HepG2 (cell line): Measurements from ENCODE around the gene TCF20. TPM values are rescaled to one million over a fixed set of nuclear protein-coding genes. Genes with fewer than 3 reads are reported as not detected.

Experiments
- ATF5 ChIP-seq: sonication (generic); formaldehyde crosslinking; IDR thresholded peaks from 2 replicates; pipeline ENCODE4 v1.4.0; 2020; ENCODE audit warnings: mild to moderate bottlenecking, low read depth, missing genetic modification reagents
- BHLHE40 ChIP-seq: IDR thresholded peaks from 2 replicates; pipeline ENCODE4 v1.6.1; 2011; ENCODE audit warnings: low read length, improper control_type of control experiment
- CREB1 ChIP-seq, 2 experiments: fragments of 450-650 bp in 1 of 2; IDR thresholded peaks; 2 replicates each; pipeline ENCODE4 v1.6.1; 2016 to 2017; ENCODE audit warnings: control low read depth in 1 of 2, mild to moderate bottlenecking in 1 of 2, missing compliant biosample characterization in 1 of 2, missing genetic modification characterization in 1 of 2
- CREB3 ChIP-seq: sonication (generic); formaldehyde crosslinking; IDR thresholded peaks from 2 replicates; pipeline ENCODE4 v1.5.0; 2020; ENCODE audit warnings: missing genetic modification reagents
- HDAC1 ChIP-seq: sonication (generic); formaldehyde crosslinking; IDR thresholded peaks from 2 replicates; pipeline ENCODE4 v1.5.1; 2020; ENCODE audit warnings: mild to moderate bottlenecking, missing genetic modification reagents
- HMG20A ChIP-seq: IDR thresholded peaks from 2 replicates; pipeline ENCODE4 v1.6.1; 2016; ENCODE audit warnings: borderline replicate concordance
- JUNB ChIP-seq: sonication (generic); formaldehyde crosslinking; IDR thresholded peaks from 2 replicates; pipeline ENCODE4 v1.8.0; 2022; ENCODE audit warnings: missing genetic modification reagents, mild to moderate bottlenecking, borderline replicate concordance
- MAFK ChIP-seq, 2 experiments: IDR thresholded peaks in 1 of 2; conservative IDR thresholded peaks in 1 of 2; 2 replicates each; pipeline ENCODE4 v1.6.1; 2011; ENCODE audit warnings: improper control_type of control experiment in 2 of 2, low read length in 2 of 2
- MTF1 ChIP-seq: sonication (generic); formaldehyde crosslinking; IDR thresholded peaks from 2 replicates; pipeline ENCODE4 v1.5.0; 2020; ENCODE audit warnings: missing genetic modification reagents
- NFKB2 ChIP-seq: sonication (generic); formaldehyde crosslinking; IDR thresholded peaks from 2 replicates; pipeline ENCODE4 v1.4.0; 2020; ENCODE audit warnings: missing genetic modification reagents, borderline replicate concordance
- SALL2 ChIP-seq: sonication (generic); formaldehyde crosslinking; IDR thresholded peaks from 2 replicates; pipeline ENCODE4 v1.8.1; 2023; ENCODE audit warnings: mild to moderate bottlenecking, missing genetic modification reagents, inconsistent platforms
- TFDP1 ChIP-seq: IDR thresholded peaks from 2 replicates; pipeline ENCODE4 v1.6.1; 2016; ENCODE audit warnings: missing compliant biosample characterization, missing genetic modification reagents, borderline replicate concordance
- YY1 ChIP-seq: IDR thresholded peaks from 2 replicates; pipeline ENCODE4 v1.6.1; 2011; ENCODE audit warnings: low read length, low read depth, moderate library complexity, mild to moderate bottlenecking; ENCODE audit not compliant: insufficient read depth, insufficient replicate concordance
- ZNF225 ChIP-seq: sonication (generic); formaldehyde crosslinking; IDR thresholded peaks from 2 replicates; pipeline ENCODE4 v1.4.0; 2020; ENCODE audit warnings: mild to moderate bottlenecking, missing genetic modification reagents
- ZNF382 ChIP-seq: sonication (generic); formaldehyde crosslinking; IDR thresholded peaks from 2 replicates; pipeline ENCODE4 v1.5.0; 2020; ENCODE audit warnings: missing genetic modification reagents, mild to moderate bottlenecking, borderline replicate concordance
- ZSCAN20 ChIP-seq: sonication (generic); formaldehyde crosslinking; IDR thresholded peaks from 2 replicates; pipeline ENCODE4 v1.4.0; 2020; ENCODE audit warnings: missing genetic modification reagents, mild to moderate bottlenecking, borderline replicate concordance
- polyA plus RNA-seq, 8 experiments: library from polyadenylated mRNA; depleted of rRNA in 3 of 8; stranded (reverse) in 7 of 8; unstranded in 1 of 8; fragments of >200 nt; fragmentation: Illumina TruSeq in 4 of 8; extraction: Trizol in 4 of 8; gene quantifications; 2 replicates each; pipeline versions ENCODE4 v1.2.1 to v1.2.3, GENCODE V29; 2011 to 2016; ENCODE audit warnings: low read depth in 4 of 8, missing spikeins in 1 of 8, mixed read lengths in 1 of 8; ENCODE audit not compliant: insufficient read depth in 1 of 8
- total RNA-seq, 5 experiments: library from RNA; depleted of rRNA; stranded (reverse); fragments of >200 nt; fragmentation: Illumina TruSeq; extraction: Trizol; gene quantifications; 2 replicates each; pipeline ENCODE4 v1.2.3, GENCODE V29; 2016; ENCODE audit warnings: low read depth in 1 of 5
- TF ChIP-seq, protein P1 (sequence below): IDR thresholded peaks from 2 replicates; pipeline ENCODE4 v1.6.1; 2016; ENCODE audit warnings: control low read depth
- TF ChIP-seq, protein P2 (sequence below): IDR thresholded peaks from 2 replicates; pipeline ENCODE4 v1.6.1; 2018; ENCODE audit warnings: missing genetic modification reagents, mild to moderate bottlenecking, missing compliant biosample characterization
- TF ChIP-seq, protein P3 (sequence below): sonication (generic); formaldehyde crosslinking; IDR thresholded peaks from 2 replicates; pipeline ENCODE4 v1.4.0; 2020; ENCODE audit warnings: missing genetic modification reagents, mild to moderate bottlenecking, borderline replicate concordance

TCF20 gene
- total and polyA plus RNA-seq, 2 of the 13 experiments (the other 11 are each of a cell fraction or from before 2014, with no cell fraction given): 12.8 to 23.7 TPM

GRCh38 chr22:42283278-42284201 is 13.1 kb upstream of the TCF20 start (continued):
- TF ChIP-seq BHLHE40: no peak
- TF ChIP-seq, protein P1, sequence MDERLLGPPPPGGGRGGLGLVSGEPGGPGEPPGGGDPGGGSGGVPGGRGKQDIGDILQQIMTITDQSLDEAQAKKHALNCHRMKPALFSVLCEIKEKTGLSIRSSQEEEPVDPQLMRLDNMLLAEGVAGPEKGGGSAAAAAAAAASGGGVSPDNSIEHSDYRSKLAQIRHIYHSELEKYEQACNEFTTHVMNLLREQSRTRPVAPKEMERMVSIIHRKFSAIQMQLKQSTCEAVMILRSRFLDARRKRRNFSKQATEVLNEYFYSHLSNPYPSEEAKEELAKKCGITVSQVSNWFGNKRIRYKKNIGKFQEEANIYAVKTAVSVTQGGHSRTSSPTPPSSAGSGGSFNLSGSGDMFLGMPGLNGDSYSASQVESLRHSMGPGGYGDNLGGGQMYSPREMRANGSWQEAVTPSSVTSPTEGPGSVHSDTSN (CRISPR knock-in tag): no peak
- no peak for TF ChIP-seq CREB3
- no peak for TF ChIP-seq MAFK (conservative IDR thresholded peaks at IDR 0.05 in 1 of 2, IDR thresholded peaks at IDR 0.05 in 1 of 2; ENCODE audit: low read length in 2 of 2)
- no peak for TF ChIP-seq YY1
- TF ChIP-seq, protein P2, sequence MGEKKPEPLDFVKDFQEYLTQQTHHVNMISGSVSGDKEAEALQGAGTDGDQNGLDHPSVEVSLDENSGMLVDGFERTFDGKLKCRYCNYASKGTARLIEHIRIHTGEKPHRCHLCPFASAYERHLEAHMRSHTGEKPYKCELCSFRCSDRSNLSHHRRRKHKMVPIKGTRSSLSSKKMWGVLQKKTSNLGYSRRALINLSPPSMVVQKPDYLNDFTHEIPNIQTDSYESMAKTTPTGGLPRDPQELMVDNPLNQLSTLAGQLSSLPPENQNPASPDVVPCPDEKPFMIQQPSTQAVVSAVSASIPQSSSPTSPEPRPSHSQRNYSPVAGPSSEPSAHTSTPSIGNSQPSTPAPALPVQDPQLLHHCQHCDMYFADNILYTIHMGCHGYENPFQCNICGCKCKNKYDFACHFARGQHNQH (CRISPR knock-in tag): no peak
- no peak for TF ChIP-seq JUNB (CRISPR knock-in tag)
- no peak for TF ChIP-seq SALL2
- TF ChIP-seq HDAC1: no peak
- no peak for TF ChIP-seq MTF1
- TF ChIP-seq ZNF225 (CRISPR knock-in tag): no peak
- TF ChIP-seq CREB1 (IDR thresholded peaks at IDR 0.05): peak; percentile 38; the same call in 1 of the 2 replicates
- TF ChIP-seq CREB1 (CRISPR knock-in tag; IDR thresholded peaks at IDR 0.05): no peak
- TF ChIP-seq ATF5: no peak
- no peak for TF ChIP-seq NFKB2 (CRISPR knock-in tag)
- TF ChIP-seq ZNF382 (CRISPR knock-in tag): no peak
- no peak for TF ChIP-seq TFDP1 (CRISPR knock-in tag)
- TF ChIP-seq, protein P3, sequence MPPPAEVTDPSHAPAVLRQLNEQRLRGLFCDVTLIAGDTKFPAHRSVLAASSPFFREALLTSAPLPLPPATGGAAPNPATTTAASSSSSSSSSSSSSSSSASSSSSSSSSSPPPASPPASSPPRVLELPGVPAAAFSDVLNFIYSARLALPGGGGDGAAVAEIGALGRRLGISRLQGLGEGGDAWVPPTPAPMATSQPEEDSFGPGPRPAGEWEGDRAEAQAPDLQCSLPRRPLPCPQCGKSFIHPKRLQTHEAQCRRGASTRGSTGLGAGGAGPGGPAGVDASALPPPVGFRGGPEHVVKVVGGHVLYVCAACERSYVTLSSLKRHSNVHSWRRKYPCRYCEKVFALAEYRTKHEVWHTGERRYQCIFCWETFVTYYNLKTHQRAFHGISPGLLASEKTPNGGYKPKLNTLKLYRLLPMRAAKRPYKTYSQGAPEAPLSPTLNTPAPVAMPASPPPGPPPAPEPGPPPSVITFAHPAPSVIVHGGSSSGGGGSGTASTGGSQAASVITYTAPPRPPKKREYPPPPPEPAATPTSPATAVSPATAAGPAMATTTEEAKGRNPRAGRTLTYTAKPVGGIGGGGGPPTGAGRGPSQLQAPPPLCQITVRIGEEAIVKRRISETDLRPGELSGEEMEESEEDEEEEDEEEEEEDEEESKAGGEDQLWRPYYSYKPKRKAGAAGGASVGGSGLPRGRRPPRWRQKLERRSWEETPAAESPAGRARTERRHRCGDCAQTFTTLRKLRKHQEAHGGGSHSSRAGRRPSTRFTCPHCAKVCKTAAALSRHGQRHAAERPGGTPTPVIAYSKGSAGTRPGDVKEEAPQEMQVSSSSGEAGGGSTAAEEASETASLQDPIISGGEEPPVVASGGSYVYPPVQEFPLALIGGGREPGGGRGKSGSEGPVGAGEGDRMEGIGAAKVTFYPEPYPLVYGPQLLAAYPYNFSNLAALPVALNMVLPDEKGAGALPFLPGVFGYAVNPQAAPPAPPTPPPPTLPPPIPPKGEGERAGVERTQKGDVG (CRISPR knock-in tag): no peak
- no peak for TF ChIP-seq ZSCAN20
- no peak for TF ChIP-seq HMG20A
